HCT116 (cell line): Measurements from ENCODE around the gene XYLT1. TPM values are rescaled to one million over a fixed set of nuclear protein-coding genes. Genes with fewer than 3 reads are reported as not detected.

ENCODE experiments used
- ATAC-seq: fragments of 200-7000 bp; cut with Tn5 transposase; 2 replicates; pipeline ENCODE4 v1.9.1; 2020; ENCODE audit warnings: mild to moderate bottlenecking, moderate library complexity
- BruUV-seq: library from RNA; stranded (reverse); fragments of 400-500 nt; replicated peaks from 2 replicates; lab custom pipeline; 2021; lab: Mats Ljungman, UMichigan
- CTCF ChIA-PET: fragments of 300-600 bp; sonication (Branson Sonifier 250); formaldehyde crosslinking; loops from one replicate; lab custom pipeline; 2021; ENCODE audit warnings: antibody characterized with exemption; lab: Charles Lee
- POLR2A ChIA-PET: fragments of 300-600, 350-600 bp; sonication (Branson Sonifier 250); formaldehyde crosslinking; loops from one replicate; lab custom pipeline; 2021; ENCODE audit warnings: antibody characterized with exemption; lab: Charles Lee
- RAD21 ChIA-PET, 2 experiments: fragments of 300-600 bp; sonication (Branson Sonifier 250); formaldehyde crosslinking; loops; one replicate each; lab custom pipeline; 2023; ENCODE audit warnings: low total read pairs in 2 of 2; ENCODE audit not compliant: uncharacterized antibody in 2 of 2, unreplicated experiment in 2 of 2, low non-redundant PET in 1 of 2; lab: Charles Lee
- DNase-seq: peaks from one replicate; pipeline ENCODE4 v3.0.0-alpha.2; 2010; ENCODE audit warnings: low read depth, low spot score
- H2AFZ ChIP-seq: fragments of 200-600 bp; shearing (Covaris generic), sonication (generic); 2 replicates; pipeline ENCODE4 v1.6.1; 2017; ENCODE audit warnings: low read depth, mixed run types, mixed read lengths, antibody characterized with exemption, low read length; ENCODE audit not compliant: poor library complexity, severe bottlenecking
- H3K27ac ChIP-seq: 2 replicates; pipeline ENCODE4 v1.5.1; 2012; ENCODE audit warnings: low read depth, low read length
- H3K27me3 ChIP-seq: fragments of 200-600 bp; sonication (generic); 2 replicates; pipeline ENCODE4 v1.6.1; 2016; ENCODE audit warnings: mixed run types, low read length, mixed read lengths; ENCODE audit not compliant: insufficient read depth
- H3K36me3 ChIP-seq, 2 experiments: fragments of 200-500 bp in 1 of 2; fragments of 200-600 bp in 1 of 2; sonication (Bioruptor generic) in 1 of 2; sonication (generic) in 1 of 2; 2 replicates each; pipeline versions ENCODE4 v1.5.1 to v1.6.1; 2014 to 2016; ENCODE audit warnings: low read length in 2 of 2, inconsistent platforms in 1 of 2, mixed read lengths in 1 of 2, mixed run types in 1 of 2; ENCODE audit not compliant: insufficient read depth in 2 of 2, control insufficient read depth in 1 of 2
- H3K4me1 ChIP-seq, 2 experiments: fragments of 200-600 bp in 1 of 2; sonication (generic) in 1 of 2; 2 replicates each; pipeline versions ENCODE4 v1.5.1 to v1.6.1; 2012 to 2017; ENCODE audit warnings: low read length in 2 of 2, inconsistent platforms in 1 of 2, mild to moderate bottlenecking in 1 of 2, mixed read lengths in 1 of 2, mixed run types in 1 of 2, moderate library complexity in 1 of 2; ENCODE audit not compliant: insufficient read depth in 2 of 2, control insufficient read depth in 1 of 2
- H3K4me2 ChIP-seq: fragments of 200-600 bp; sonication (generic); 2 replicates; pipeline ENCODE4 v1.6.1; 2017; ENCODE audit warnings: mixed run types, low read length, mixed read lengths
- H3K4me3 ChIP-seq, 2 experiments: fragments of 200-600 bp in 1 of 2; sonication (generic) in 1 of 2; replicated peaks in 1 of 2; 2 replicates each; pipeline ENCODE4 v1.5.1; 2011 to 2016; ENCODE audit warnings: low read length in 2 of 2, control low read depth in 1 of 2, low read depth in 1 of 2, mild to moderate bottlenecking in 1 of 2, mixed read lengths in 1 of 2, mixed run types in 1 of 2
- H3K79me2 ChIP-seq: fragments of 200-600 bp; sonication (generic); 2 replicates; pipeline ENCODE4 v1.6.1; 2017; ENCODE audit warnings: mild to moderate bottlenecking, mixed run types, low read length, moderate library complexity, mixed read lengths; ENCODE audit not compliant: insufficient read depth
- H3K9ac ChIP-seq: fragments of 200-600 bp; sonication (generic); 2 replicates; pipeline ENCODE4 v1.6.1; 2016; ENCODE audit warnings: low read length, mixed read lengths
- H3K9me2 ChIP-seq: fragments of 200-600 bp; sonication (generic), shearing (Covaris generic); 2 replicates; pipeline ENCODE4 v1.6.1; 2017; ENCODE audit warnings: mixed run types, mild to moderate bottlenecking, moderate library complexity; ENCODE audit not compliant: insufficient read depth
- H3K9me3 ChIP-seq, 2 experiments: fragments of 200-500 bp in 1 of 2; fragments of 200-600 bp in 1 of 2; sonication (Bioruptor generic) in 1 of 2; sonication (generic) in 1 of 2; 2 replicates each; pipeline ENCODE4 v1.6.1; 2014 to 2017; ENCODE audit warnings: low read length in 2 of 2, mixed read lengths in 2 of 2, inconsistent platforms in 1 of 2, low read depth in 1 of 2, mild to moderate bottlenecking in 1 of 2, mixed run types in 1 of 2, moderate library complexity in 1 of 2; ENCODE audit not compliant: control insufficient read depth in 1 of 2, insufficient read depth in 1 of 2
- H4K20me1 ChIP-seq: fragments of 200-600 bp; sonication (generic), shearing (Covaris generic); 2 replicates; pipeline ENCODE4 v1.6.1; 2017; ENCODE audit warnings: mixed run types, mild to moderate bottlenecking, moderate library complexity; ENCODE audit not compliant: insufficient read depth
- CTCF ChIP-seq, 3 experiments: fragments of 200-600 bp in 1 of 3; sonication (generic) in 1 of 3; IDR thresholded peaks in 2 of 3; conservative IDR thresholded peaks in 1 of 3; 2 replicates each; pipeline ENCODE4 v1.5.1; 2012 to 2017; ENCODE audit warnings: low read depth in 2 of 3, low read length in 2 of 3, antibody characterized with exemption in 1 of 3, borderline replicate concordance in 1 of 3, control low read depth in 1 of 3, mild to moderate bottlenecking in 1 of 3, mixed read lengths in 1 of 3, mixed run types in 1 of 3, moderate library complexity in 1 of 3; ENCODE audit not compliant: insufficient read depth in 1 of 3
- EGR1 ChIP-seq: IDR thresholded peaks from 2 replicates; pipeline ENCODE4 v1.6.1; 2012; ENCODE audit warnings: low read depth
- EZH2 ChIP-seq: fragments of 200-600 bp; sonication (generic); IDR thresholded peaks from 2 replicates; pipeline ENCODE4 v1.6.1; 2017; ENCODE audit warnings: antibody characterized with exemption, mixed run types
- POLR2A ChIP-seq: IDR thresholded peaks from 2 replicates; pipeline ENCODE4 v1.7.0; 2011; ENCODE audit warnings: borderline replicate concordance; ENCODE audit not compliant: insufficient read depth, insufficient read length; ENCODE audit errors: extremely low read depth
- SIN3A ChIP-seq: IDR thresholded peaks from 2 replicates; pipeline ENCODE4 v1.6.1; 2012; ENCODE audit warnings: low read depth
- SP1 ChIP-seq: IDR thresholded peaks from 2 replicates; pipeline ENCODE4 v1.6.1; 2012; ENCODE audit warnings: low read depth
- SRF ChIP-seq: IDR thresholded peaks from 2 replicates; pipeline ENCODE4 v1.6.1; 2012; ENCODE audit warnings: low read depth
- TCF7L2 ChIP-seq: IDR thresholded peaks from 2 replicates; pipeline ENCODE4 v1.7.0; 2011; ENCODE audit warnings: borderline replicate concordance, inconsistent platforms; ENCODE audit not compliant: insufficient read depth, insufficient read length; ENCODE audit errors: extremely low read depth
- ZBTB33 ChIP-seq: IDR thresholded peaks from 2 replicates; pipeline ENCODE4 v1.6.1; 2011; ENCODE audit warnings: mild to moderate bottlenecking, low read length, moderate library complexity; ENCODE audit not compliant: insufficient replicate concordance; ENCODE audit errors: extremely low read depth
- intact Hi-C: fragments of 100-400 bp; cut with micrococcal nuclease; formaldehyde crosslinking; loops from 2 replicates; pipeline ENCODE4 v1.10.0; 2022
- total RNA-seq: library from RNA; stranded (reverse); gene quantifications from one replicate; pipeline ENCODE4 v1.2.1, GENCODE V29; 2021; ENCODE audit not compliant: unreplicated experiment

XYLT1 gene
- total RNA-seq, 1 experiment from 2014 or later: 4.5 TPM

GRCh38 chr16:17265154-17265553 is 205.6 kb downstream of the XYLT1 start:
- CTCF ChIA-PET: no interaction called here
- RAD21 ChIA-PET: no interaction called here
- Histone ChIP-seq H3K4me3 (no peak overlapping the region), H3K4me1 (no peaks in the 10 kb centered on the region), H3K9me2 (no peaks in the 10 kb centered on the region), H4K20me1 (no peaks in the 10 kb centered on the region), H3K36me3 (no peaks in the 10 kb centered on the region), H3K27ac (no peak overlapping the region), H3K9ac (no peak overlapping the region), H3K79me2 (no peaks in the 10 kb centered on the region), H2AFZ (no peak overlapping the region), H3K9me3 (no peaks in the 10 kb centered on the region), H3K27me3 (0 out of 2 replicates have a peak, but pooled peaks cover 9% of the 10 kb centered on the region), H3K4me2 (no peak overlapping the region)
- ATAC-seq (no peak), DNase-seq (no peak)
- POLR2A ChIA-PET: no interaction called here
- intact Hi-C loops: no loop called here
- no TSS peak for BruUV-seq
- TF ChIP-seq EZH2: no peak
- TF ChIP-seq SP1: no peak
- no peak for TF ChIP-seq SRF
- TF ChIP-seq POLR2A: no peak
- no peak for TF ChIP-seq SIN3A
- TF ChIP-seq CTCF (IDR thresholded peaks at IDR 0.05 in 2 of 3, conservative IDR thresholded peaks at IDR 0.05 in 1 of 3; ENCODE audit: borderline replicate concordance in 1 of 3, insufficient read depth in 1 of 3, low read depth in 2 of 3, low read length in 2 of 3): no peak
- TF ChIP-seq ZBTB33: no peak
- no peak for TF ChIP-seq EGR1
- no peak for TF ChIP-seq TCF7L2
